ENCODE measurements around the gene THSD4.
"Not testable (repeated sequence)": the region's sequence is repeated elsewhere in the genome, so short reads cannot be mapped to it uniquely, and the experiment has no call there.

- not testable (repeated sequence) for TF ChIP-seq CTCF (conservative IDR thresholded peaks at IDR 0.05); ZFX (IDR thresholded peaks at IDR 0.05)
Measured at GRCh38 chr15:71164606-71165005, 49.3 kb downstream of the THSD4 start.

Data from C4-2B (cell line).